Progenitor cell of endocrine pancreas (in vitro differentiated cells): ENCODE data around the gene TMEM267. TPM values are rescaled to one million over a fixed set of nuclear protein-coding genes. Genes with fewer than 3 reads are reported as not detected.
"Not testable (repeated sequence)": the region's sequence is repeated elsewhere in the genome, so short reads cannot be mapped to it uniquely, and the experiment has no call there.

Experiments used
- DNase-seq: peaks from one replicate; pipeline ENCODE4 v3.0.0; 2021; ENCODE audit warnings: low spot score; ENCODE audit not compliant: unreplicated experiment
- H3K27ac Mint-ChIP-seq: 2 replicates; pipeline ENCODE4 v1.8.0; 2021; ENCODE audit warnings: mild to moderate bottlenecking, moderate library complexity, mixed read lengths
- H3K27me3 Mint-ChIP-seq: 2 replicates; pipeline ENCODE4 v1.8.0; 2021; ENCODE audit warnings: mixed read lengths
- H3K36me3 Mint-ChIP-seq: 2 replicates; pipeline ENCODE4 v1.8.0; 2022; ENCODE audit warnings: mixed read lengths; ENCODE audit not compliant: insufficient read depth
- H3K4me1 Mint-ChIP-seq: 2 replicates; pipeline ENCODE4 v1.8.0; 2021; ENCODE audit warnings: low read depth, mixed read lengths
- H3K4me3 Mint-ChIP-seq: 2 replicates; pipeline ENCODE4 v1.8.0; 2021; ENCODE audit warnings: low read depth, mild to moderate bottlenecking, moderate library complexity, mixed read lengths
- H3K9me3 Mint-ChIP-seq: 2 replicates; pipeline ENCODE4 v1.8.0; 2021; ENCODE audit warnings: low read depth, mixed read lengths
- total RNA-seq: library from RNA; stranded (reverse); gene quantifications from 2 replicates; pipeline ENCODE4 v1.2.1, GENCODE V29; 2021
- TF ChIP-seq, protein P1 (sequence below): fragments of 200-600 bp; sonication (generic); IDR thresholded peaks from one replicate; pipeline ENCODE4 v1.5.0; 2021; ENCODE audit warnings: antibody characterized with exemption, mild to moderate bottlenecking; ENCODE audit not compliant: unreplicated experiment

Gene TMEM267
- total RNA-seq, 1 donor from 2014 or later, result 8.6 TPM

DNA sequence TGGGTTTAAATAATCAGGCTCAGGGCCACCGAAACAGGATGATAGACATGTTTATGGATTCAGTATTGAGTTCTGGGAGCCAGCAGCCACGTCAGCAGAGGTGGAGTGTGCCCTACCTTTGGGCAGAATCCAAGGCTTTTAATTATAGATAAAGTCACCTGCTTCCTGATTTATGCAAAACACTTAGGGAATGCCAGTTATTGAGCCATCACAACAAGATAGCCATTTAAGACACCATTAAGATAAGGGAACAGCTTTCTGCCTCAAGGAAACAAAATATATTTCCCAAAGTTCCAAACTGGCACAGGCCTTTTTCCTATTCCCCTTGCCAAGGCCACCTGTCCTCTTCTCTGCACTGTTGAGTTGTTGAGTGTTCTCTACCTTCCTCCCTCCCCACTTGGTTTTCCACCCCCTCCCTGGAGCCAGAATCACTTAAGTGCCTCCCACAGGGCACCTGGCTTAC is 73.8 kb downstream of the TMEM267 start:
- Mint-ChIP-seq H3K4me1 (no peaks in the 10 kb centered on the region), H3K4me3 (no peak overlapping the region), H3K27ac (no peak overlapping the region), H3K9me3 (no peaks in the 10 kb centered on the region), H3K36me3 (no peaks in the 10 kb centered on the region), H3K27me3 (no peaks in the 10 kb centered on the region)
- TF ChIP-seq, protein P1, sequence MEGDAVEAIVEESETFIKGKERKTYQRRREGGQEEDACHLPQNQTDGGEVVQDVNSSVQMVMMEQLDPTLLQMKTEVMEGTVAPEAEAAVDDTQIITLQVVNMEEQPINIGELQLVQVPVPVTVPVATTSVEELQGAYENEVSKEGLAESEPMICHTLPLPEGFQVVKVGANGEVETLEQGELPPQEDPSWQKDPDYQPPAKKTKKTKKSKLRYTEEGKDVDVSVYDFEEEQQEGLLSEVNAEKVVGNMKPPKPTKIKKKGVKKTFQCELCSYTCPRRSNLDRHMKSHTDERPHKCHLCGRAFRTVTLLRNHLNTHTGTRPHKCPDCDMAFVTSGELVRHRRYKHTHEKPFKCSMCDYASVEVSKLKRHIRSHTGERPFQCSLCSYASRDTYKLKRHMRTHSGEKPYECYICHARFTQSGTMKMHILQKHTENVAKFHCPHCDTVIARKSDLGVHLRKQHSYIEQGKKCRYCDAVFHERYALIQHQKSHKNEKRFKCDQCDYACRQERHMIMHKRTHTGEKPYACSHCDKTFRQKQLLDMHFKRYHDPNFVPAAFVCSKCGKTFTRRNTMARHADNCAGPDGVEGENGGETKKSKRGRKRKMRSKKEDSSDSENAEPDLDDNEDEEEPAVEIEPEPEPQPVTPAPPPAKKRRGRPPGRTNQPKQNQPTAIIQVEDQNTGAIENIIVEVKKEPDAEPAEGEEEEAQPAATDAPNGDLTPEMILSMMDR, result no peak
- no peak for DNase-seq

DNA sequence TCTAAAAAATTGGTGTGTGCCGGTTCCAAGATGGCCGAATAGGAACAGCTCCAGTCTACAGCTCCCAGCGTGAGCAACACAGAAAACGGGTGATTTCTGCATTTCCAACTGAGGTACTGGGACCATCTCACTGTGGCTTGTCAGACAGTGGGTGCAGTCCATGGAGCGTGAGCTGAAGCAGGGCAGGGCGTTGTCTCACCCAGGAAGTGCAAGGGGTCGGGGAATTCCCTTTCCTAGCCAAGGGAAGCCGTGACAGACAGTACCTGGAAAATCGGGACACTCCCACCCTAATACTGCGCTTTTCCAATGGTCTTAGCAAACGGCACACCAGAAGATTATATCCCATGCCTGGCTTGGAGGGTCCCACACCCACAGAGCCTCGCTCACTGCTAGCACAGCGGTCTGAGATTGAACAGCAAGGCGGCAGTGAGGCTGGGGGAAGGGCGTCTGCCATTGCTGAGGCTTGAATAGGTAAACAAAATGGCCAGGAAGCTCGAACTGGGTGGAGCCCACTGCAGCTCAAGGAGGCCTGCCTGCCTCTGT is 81.1 kb downstream of the TMEM267 start:
- not testable (repeated sequence) for DNase-seq, H3K36me3 Mint-ChIP-seq, H3K9me3 Mint-ChIP-seq, H3K4me3 Mint-ChIP-seq, H3K27ac Mint-ChIP-seq, H3K4me1 Mint-ChIP-seq, H3K27me3 Mint-ChIP-seq

DNA sequence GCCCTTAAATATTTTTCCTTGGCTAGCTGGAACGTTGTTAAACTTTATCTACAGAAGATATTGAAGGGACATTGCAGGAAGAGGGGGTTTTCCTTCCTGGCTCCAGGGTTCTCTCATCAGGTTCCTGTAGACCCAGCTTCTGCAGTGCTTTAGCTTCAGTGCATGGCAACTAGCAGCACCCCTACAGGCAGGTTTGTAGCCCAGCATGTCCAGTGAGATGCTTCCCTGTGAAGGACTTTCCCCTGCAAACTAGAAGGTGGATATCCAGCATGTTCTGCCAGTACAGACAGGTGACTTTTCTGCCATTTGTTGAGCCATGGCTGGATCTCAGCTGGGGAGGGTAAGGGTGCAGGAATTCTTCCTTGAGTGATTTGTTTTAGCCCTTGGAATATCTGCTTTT is 81.8 kb downstream of the TMEM267 start:
- H3K27me3 Mint-ChIP-seq, result peaks cover 5% of the 10 kb centered on the region
- DNase-seq, result no peak
- H3K27ac Mint-ChIP-seq, result no peak overlapping the region
- H3K4me3 Mint-ChIP-seq, result no peak overlapping the region
- no peaks in the 10 kb centered on the region for H3K36me3 Mint-ChIP-seq
- no peaks in the 10 kb centered on the region for H3K4me1 Mint-ChIP-seq
- TF ChIP-seq, protein P1, result peak; percentile 32
- H3K9me3 Mint-ChIP-seq, result no peaks in the 10 kb centered on the region

DNA sequence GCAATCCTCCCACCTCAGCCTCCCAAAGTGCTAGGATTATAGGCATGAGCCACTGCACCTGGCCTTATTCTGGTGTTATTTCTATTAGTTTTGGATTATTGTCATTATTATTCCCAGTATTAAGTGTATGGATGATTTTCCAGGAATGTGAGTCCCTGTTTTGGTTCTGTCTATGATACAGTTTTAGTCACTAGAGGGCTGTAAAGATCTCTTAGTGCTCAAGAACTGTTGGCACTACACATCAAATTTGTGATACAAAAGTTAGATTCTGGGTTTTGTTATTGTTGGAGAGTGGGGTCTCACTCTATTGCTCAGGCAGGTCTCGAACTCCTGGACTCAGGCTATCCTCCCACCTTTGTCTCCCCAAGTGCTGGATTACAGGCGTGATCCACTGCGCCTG is 83.6 kb downstream of the TMEM267 start:
- peaks cover 5% of the 10 kb centered on the region for H3K27me3 Mint-ChIP-seq

DNA sequence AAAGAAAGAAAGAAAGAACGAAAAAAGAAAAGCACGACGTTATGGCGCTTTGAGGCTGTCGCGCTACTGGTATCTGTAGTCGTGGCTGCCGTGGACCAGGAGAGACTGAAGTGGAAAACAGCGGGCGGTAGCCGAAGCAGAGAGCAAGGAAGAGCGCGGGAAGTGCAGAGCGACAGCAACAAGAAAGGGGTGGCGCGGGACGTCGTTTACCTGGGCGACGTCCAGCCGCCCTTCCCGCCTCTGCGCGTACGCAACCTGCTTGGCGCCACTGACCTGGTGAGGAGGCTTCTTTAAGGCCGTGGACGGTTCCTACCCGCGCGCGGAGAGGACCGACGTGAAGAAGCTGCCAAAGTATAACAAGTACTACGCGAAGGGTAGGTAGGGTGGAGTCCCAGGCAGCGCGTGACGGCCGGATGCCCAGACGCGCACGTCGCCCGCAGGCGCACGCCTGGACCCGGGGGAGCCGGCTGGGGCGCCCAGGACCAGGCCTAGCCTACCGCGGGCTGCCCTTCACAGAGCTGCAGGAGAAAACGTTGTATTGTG is 86.8 kb downstream of the TMEM267 start:
- TF ChIP-seq, protein P1, result no peak
- no peak for DNase-seq
- H3K36me3 Mint-ChIP-seq, result no peaks in the 10 kb centered on the region
- no peaks in the 10 kb centered on the region for H3K4me1 Mint-ChIP-seq
- peaks cover 5% of the 10 kb centered on the region for H3K27me3 Mint-ChIP-seq
- H3K9me3 Mint-ChIP-seq, result peaks cover 4% of the 10 kb centered on the region
- peak overlapping the region; percentile 44 for H3K4me3 Mint-ChIP-seq
- H3K27ac Mint-ChIP-seq, result no peak overlapping the region

More for the DNA sequence above, 83.6 kb downstream of the TMEM267 start:
- Mint-ChIP-seq H3K36me3 (no peaks in the 10 kb centered on the region), H3K27ac (no peak overlapping the region), H3K4me1 (no peaks in the 10 kb centered on the region), H3K4me3 (no peak overlapping the region), H3K9me3 (peaks cover 4% of the 10 kb centered on the region)
- TF ChIP-seq, protein P1, result no peak
- no peak for DNase-seq

Other genes starting within 250 kb of the TMEM267 start
- 170 and 196 TPM in 2 replicates for gene HMGCS1, start 170.5 kb downstream of the TMEM267 start, total RNA-seq
- not detected in 2 replicates for gene CCL28, start 71.5 kb downstream of the TMEM267 start, total RNA-seq
- gene C5orf34, start 31.3 kb upstream of the TMEM267 start, total RNA-seq, result 4.8 and 4.9 TPM in 2 replicates
- 124 and 135 TPM in 2 replicates for gene PAIP1, start 73.2 kb upstream of the TMEM267 start, total RNA-seq
- gene NNT, start 119.3 kb upstream of the TMEM267 start, total RNA-seq, result 65.3 and 67.3 TPM in 2 replicates